GM19395 (cell line): ENCODE measurements around the gene VASN.
A peak's percentile ranks its signal among the peaks of the same experiment; 100 is the strongest.
"Not testable (repeated sequence)": the region's sequence is repeated elsewhere in the genome, so short reads cannot be mapped to it uniquely, and the experiment has no call there.

Experiments used
- ATAC-seq: cut with Tn5 transposase; IDR thresholded peaks from one replicate; pipeline ENCODE4 v1.9.1; 2021; ENCODE audit warnings: mild to moderate bottlenecking, moderate library complexity; ENCODE audit not compliant: unreplicated experiment

VASN gene

DNA sequence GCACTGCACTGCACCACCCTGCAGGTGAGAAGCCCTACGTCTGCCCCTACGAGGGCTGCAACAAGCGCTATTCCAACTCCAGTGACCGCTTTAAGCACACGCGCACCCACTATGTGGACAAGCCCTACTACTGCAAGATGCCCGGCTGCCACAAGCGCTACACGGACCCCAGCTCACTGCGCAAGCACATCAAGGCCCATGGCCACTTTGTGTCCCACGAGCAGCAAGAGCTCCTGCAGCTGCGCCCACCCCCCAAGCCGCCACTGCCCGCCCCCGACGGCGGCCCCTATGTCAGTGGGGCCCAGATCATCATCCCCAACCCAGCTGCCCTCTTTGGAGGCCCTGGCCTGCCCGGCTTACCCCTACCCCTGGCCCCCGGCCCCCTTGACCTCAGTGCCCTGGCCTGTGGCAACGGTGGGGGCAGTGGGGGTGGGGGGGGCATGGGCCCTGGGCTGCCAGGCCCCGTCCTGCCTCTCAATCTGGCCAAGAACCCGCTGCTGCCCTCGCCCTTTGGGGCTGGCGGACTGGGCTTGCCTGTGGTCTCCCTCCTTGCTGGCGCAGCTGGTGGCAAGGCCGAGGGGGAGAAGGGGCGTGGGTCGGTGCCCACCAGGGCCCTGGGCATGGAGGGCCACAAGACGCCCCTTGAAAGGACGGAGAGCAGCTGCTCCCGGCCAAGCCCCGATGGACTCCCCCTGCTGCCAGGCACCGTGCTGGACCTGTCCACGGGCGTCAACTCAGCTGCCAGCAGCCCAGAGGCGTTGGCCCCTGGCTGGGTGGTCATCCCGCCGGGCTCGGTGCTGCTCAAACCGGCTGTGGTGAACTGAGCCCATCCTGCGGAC is 34.7 kb upstream of the VASN start:
- no peak for ATAC-seq

DNA sequence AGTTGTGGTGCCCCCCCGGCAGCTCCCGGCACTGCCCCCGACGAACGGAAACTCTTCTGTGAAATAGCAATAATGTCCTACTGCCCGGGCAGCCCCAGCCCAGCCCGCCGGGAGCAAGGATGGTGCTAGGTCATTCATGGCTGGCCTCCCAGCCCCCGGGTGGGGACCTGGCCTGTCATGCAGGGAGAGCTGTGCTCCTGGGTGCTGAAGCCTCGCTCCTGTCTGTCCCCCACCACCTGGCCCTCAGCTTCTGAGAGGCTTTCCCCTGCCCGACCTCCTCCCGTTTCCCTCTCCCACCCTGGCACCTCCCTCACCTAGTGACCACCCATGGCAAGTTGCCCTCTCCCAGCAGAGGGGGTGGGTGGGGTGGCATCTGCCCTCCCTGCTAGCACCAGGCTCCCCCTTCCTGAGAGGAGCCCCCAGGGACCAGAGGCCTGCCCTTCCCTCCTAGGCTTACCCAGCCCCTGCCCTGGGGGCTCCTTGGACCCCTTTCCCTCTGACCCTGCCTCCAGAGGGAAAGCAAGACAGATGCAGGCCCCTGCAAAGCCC is 34.0 kb upstream of the VASN start:
- no peak for ATAC-seq

DNA sequence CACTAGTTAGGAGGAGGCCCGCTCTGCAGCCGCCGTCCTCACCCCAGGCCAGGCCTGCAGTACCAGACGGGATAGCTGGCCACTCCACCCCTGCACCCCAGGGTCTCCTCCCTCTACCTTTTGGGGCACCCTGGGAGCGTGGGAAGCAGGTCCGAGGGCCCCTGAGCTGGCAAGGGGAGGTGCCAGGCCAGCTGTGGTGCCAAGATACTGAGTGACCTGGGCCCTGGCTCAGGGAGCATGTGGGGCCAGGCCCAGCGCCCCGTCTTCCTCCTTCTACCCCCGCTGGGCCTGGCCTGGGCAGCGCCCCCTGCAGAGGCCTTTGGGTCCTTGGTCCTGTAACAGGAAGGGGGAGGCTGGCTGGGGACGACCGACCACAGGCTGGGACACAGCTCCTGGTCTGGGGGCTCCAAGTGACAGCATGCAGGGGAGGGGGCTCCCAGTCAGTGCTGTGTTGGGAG is 33.5 kb upstream of the VASN start:
- no peak for ATAC-seq

DNA sequence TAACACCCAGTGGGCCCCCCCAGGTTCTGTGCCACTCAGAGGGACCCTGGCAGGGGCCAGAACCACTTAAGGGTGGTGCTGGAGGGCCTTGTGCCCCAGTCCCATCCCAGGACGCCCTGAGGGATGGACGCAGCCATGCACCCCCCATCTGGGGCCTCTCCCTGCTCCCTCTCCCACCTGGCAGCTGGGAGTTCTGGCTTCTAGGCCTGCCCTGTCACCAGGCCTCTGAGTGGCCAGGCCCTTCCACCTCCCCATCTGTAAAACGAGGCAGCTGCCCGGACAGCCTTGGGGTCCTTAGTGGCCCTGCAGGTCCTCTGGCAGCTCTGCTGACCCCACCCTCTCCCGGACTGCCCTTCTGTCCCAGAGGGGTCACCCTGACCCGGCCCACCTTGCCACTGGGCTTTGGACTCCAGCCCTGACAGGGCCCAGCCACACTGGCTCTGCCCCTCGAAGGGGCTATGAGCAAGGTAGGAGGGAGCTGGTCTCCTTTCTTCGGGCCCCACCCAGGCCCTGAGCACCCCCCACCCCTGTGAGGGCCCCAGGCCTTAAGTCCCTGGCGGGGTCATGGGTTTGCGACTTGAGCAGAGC is 32.8 kb upstream of the VASN start:
- ATAC-seq, result no peak

DNA sequence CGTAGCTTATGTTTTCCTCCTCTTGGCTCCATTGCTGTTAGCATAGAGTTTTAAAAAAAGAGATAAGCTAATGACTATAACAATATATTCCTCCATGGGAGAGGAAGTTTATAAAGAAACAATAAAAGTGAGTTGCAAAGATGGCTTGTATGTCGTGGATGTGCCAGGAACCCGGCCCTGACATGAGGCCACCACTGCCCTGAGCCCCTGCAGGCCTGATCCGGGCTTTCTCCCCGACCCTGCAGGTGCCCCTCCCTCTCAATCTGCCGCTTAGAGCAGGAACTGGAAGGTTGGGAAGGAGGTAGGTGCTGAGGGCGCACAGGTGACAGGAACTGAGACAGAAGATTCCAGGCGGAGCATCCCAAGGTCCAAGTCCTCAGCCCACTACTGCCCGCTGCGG is 32.2 kb upstream of the VASN start:
- no peak for ATAC-seq

DNA sequence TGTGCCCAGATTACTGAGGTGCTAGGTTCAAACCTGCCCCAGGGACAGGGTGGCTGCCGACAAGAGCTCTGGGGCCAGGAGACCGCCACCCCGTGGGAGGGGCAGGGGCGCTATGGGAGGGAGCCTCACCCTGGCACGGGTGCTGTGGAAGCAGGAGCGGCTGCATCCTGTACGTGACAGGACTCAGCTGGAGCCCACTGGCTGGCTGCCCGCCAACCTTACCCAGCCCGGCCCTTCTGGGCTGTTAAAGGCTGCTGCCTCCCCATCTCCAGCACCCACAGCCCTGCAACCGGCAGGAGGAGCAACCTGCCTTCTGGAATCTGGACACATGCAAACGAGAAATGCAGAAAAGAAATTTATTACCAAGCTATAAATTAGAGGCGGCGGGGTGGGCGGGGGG is 31.7 kb upstream of the VASN start:
- no peak for ATAC-seq

DNA sequence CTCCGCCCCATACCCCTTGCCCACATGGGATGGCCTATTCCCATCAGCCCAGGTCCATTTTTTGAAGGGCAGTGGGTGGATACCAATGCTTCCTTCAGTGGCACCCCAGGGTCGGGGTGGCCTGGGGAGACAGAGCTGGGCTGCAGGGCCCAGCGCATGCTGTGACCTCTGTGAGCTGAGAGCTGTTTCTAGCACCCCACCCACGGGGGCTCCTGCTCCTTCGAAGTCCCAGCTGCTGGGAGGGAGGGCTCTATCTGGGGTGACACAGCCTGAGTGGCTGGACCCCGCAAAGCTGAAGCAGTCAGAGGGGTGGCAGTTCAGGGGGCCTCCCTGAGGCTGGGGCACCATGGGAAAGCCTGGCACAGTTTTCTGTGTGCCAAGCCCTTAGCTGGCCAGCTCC is 31.2 kb upstream of the VASN start:
- no peak for ATAC-seq

DNA sequence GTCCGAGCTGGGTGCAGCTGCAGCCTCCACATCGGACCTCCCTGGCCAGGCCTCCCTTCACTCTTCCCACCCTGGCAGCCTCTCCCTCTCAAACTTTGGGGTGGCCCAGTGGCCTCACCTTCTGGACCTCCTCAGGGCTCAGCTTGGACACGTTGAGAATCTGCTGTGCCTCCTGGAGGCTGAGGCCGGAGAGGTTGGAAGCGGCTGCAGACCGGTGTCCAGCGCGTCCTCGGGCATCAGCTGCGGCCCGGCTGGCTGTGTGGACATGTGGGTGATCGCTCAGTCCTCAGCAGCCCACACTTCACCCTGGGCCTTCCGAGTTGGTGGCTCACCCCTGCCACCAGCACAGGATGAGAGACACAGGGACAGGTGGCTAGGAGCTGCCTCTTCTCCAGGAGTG is 30.4 kb upstream of the VASN start:
- no peak for ATAC-seq

DNA sequence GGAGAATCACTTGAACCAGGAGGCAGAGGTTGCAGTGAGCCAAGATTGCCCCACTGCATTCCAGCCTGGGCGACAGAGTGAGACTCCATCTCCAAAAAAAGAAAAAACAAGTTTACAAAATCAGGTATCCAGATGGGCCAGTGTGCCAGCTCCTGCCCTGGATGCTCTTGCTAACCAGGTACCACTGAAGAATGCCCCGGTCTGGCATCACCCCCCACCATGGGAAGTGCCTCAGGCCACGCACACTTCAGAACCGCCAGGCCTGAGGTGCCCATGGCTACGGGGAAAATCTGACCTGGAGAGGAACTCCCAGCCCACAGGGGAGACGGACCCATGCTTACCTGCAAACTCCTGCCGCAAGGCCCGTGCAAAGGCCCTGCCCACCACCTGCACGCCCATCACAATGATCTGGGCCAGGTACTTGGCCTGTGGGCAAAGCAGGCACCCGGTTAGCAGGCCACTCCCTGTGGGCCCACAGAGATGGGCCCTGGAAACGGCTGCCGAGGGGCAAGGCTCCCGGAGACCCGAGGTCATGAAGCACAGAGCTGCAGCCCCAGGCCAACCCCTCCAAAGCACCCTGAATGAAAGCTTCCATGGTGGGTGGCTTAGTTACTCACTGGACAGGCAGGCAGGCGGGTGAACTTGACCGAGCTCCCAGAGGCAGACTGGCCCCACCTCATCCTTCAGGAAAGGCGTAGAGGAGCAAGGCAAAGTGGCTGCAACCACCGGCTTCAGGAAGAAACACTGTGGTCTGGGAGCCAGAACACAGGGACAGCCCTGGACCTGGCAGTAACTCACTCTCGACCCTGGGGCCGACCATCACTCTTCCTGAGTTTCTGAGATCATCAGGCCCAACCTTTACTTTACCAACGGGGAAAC is 28.5 kb upstream of the VASN start:
- no peak for ATAC-seq

DNA sequence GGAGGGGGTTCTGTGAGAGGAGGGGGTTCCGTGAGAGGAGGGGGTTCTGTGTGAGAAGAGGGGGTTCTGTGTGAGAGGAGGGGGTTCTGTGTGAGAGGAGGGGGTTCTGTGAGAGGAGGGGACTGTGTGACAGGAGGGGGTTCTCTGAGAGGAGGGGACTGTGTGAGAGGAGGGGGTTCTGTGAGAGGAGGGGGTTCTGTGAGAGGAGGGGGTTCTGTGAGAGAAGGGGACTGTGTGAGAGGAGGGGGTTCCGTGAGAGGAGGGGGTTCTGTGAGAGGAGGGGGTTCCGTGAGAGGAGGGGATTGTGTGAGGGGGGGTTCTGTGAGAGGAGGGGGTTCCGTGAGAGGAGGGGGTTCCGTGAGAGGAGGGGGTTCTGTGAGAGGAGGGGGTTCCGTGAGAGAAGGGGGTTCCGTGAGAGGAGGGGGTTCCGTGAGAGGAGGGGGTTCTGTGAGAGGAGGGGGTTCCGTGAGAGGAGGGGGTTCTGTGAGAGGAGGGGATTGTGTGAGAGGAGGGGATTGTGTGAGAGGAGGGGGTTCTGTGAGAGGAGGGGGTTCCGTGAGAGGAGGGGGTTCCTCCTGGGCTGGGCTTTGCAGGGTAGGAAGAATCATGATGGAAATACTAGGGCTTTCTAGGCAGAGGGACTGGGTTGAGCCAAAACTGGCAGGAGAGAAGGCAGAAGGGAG is 27.2 kb upstream of the VASN start:
- ATAC-seq, result not testable (repeated sequence)

DNA sequence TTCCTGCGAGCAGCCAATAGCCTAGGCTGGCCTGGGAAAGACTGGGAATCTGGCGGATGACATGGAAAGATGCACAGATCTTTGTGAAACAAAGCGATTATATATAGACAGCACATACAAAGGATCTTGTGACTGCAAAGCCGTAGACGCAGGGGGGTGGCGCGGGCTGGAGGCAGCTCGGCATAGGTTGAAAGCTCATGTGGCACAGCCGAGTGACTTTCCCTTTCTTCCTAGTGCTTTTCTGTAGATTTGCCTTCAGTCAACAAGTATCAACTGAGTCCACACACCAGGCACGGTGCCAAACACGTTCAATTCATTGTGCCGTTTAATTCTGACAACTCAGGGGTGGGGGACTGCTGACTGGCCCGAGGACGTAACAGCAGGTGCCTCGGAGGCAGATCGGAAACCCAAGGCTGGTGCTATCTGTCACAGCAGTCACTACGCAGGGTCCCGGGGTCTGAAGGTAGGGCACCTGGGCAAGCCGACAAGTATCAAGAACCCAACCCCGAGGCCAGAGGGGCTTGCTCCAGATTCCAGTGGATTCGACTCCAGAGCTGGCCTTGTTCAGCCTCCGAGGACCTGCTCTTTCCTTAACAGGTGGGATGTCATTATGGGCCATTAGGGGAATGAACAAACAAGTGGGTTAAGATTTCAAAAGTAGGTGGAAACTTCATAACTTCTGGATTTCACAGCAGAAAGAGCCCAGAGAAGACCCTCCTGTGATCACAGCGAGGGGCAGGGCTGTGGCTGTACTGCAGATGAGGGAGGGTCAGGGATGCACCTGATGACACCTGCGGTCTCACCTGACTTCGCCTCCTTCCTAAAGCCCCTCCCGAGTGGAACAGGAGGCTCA is 26.4 kb upstream of the VASN start:
- no peak for ATAC-seq

DNA sequence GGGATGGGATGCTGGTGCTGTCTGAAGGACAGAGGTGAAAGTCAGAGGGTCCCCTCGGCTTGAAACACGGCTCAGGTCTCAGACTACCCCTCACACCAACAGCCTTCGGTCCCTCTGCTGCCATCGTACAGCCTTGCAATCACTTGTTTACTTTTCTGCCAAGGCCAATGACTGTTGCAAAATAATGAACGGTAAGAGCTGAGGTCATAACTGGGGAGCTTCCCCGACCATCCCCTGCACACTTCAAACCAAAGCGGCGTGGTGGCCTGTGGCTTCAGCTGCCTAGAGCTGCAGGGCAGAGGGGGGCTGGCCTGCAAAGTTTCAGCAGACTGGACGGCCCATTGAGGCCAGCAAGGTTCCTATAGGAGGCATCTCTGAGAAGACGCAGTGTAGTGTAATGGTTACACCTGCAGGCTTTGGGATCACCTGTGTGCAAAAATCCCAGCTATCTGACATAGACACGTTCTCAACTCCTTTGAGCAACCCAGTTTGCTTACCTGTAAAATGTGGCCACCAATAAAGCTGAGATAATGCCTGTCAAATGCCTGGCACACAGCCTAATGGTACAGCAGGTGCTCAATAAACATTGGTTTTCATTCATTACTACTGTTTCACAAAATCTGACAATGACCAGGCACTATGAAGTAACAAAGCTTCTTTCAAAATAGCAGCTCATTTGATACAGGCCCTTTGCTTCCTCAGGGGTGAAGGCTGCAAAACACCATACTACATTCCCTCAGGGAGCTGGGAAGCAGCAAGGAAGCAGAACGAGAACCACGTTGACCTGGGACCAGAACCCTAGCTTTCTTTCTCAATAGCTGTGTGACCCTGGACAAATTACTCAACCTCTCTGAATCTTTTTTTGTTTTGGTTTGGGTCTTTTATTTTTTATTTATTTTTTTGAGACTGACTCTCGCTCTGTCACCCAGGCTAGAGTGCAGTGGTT is 25.5 kb upstream of the VASN start:
- no peak for ATAC-seq

DNA sequence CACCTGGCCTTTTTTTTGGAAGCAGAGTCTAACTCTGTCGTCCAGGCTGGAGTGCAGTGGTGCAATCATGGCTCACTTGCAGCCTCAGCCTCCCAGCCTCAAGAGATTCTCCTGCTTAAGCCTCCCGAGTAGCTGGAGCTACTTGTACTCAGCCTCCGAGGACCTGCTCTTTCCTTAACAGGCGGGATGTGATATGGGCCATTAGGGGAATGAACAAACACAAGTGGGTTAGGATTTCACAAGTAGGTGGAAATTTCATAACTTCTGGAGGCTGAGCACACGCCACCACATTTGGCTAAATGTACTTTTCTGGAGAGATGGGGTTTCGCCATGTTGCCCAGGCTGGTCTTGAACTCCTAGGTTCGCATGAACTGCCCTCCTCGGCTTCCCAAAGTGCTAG is 24.6 kb upstream of the VASN start:
- ATAC-seq, result no peak

DNA sequence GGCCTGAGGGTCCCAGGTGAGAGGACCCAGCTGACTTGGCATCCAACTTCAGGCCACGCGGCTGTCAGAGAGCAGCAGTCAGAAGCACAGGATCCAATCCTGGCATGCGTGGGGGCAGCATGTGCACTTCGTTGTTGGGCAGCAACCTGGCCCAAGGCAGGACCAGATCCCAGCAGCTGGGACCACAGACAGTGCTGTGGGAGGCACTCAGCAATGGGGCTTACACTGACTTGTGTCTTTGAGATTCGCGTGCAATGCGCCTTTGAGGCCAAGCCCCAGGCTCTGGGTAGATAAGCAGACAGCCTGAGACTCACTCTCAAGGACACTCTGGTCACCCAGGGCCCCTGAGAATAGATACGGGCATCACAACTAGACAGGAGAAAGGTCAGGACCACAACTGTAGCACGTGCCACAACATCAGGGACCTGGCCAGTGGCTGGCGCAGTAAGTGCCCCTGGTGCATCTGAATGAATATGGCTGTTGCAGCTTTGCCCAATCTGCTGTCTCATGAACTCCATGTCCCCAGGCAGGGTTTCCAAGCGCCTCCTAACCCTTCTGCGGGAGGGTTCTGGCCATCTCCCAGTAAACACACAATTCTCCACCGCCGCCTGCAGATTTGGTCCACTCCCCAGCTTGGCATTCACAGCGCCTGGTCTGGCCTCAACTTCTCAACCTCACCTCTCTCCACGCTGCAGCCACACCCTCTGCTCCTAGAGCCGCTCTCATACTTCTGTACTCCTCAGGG is 23.7 kb upstream of the VASN start:
- no peak for ATAC-seq

DNA sequence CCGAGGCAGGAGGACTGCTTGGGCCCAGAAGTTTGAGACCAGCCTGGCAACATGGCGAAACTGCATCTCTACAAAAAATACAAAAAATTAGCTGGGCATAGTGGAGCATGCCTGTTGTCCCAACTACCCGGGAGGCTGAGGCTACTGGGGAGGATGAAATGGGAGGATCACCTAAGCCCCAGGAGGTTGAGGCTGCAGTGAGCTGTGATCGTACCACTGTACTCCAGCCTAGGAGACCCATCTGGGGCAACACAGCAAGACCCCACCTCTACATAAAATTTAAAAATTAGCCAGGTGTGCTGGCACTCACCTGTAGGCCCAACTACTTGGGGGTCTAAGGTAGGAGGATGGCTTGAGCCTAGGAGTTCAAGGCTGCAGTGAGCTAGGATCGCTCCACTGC is 22.3 kb upstream of the VASN start:
- no peak for ATAC-seq

DNA sequence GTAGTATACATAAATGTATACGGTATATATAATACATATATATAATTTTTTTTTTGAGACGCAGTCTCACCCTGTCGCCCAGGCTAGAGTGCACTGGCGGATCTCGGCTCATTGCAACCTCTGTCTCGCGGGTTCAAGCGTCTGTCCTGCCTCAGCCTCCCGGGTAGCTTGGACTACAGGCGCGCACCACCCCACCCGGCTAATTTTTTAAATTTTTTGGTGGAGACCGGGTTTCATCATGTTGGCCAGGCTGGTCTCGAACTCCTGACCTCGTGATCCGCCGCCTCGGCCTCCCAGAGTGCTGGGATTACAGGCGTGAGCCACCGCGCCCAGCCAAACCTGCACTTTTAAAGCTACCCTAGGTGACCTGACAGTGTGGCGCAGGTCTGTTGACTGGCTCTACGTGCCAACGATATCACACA is 21.3 kb upstream of the VASN start:
- peak; percentile 7 for ATAC-seq

DNA sequence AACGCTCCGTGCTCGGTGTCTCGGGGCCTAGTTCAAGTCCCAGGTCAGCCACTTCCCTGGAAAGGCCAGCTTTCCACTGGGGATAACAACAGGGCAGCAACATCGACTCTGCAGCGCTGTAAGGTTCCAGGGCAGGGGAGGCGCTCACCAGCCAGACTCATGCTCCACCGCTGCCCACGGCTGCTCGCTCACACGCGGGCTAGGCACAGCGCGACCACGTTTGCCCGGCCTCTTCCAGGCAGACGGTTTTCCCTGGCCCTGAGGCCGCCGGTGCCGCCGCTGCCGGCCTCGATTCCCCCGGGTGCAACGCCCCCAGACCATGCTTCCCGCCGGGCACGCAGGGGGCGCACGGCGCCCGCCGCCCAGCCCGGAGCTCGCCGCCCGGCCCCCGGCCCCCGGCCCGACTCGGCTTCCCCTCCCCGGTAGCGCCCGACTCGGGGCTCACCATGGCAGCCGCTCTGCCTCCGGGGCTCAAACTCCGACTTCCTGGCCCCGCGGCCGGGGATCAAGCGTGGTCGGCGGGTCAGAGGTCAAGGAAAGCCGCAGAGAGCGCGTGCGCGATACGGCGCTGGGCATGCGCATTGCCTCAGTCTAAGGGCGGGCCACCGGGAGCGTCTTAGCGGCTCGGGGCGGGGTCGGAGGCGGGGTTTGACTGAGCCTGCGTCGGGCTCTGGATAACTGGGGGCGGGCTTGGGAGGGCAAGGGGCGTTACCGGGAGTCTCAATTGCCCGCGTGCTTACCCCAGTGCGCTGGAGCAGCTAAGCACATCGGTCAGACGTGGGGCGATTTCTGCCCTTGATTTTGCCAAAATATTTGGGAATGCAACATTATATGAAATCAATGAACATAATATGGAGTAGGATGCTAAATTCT is 20.6 kb upstream of the VASN start, which contains the start of gene PAM16:
TSS of gene PAM16 (minus strand) at position 535 of the 873 bp plus-strand sequence. CDS start at position 448, 87 bp downstream.
- peak; percentile 89 for ATAC-seq
